B cell (primary cell): ENCODE results near the gene TSSK6.

Experiments used
- EZH2 ChIP-seq: IDR thresholded peaks from 2 replicates; pipeline ENCODE4 v1.6.1; 2012; ENCODE audit warnings: borderline replicate concordance, low read depth, mild to moderate bottlenecking, moderate library complexity, low read length; ENCODE audit not compliant: insufficient read depth, poor library complexity, severe bottlenecking
- TF ChIP-seq, protein P1 (sequence below): fragments of 200-600 bp; IDR thresholded peaks from one replicate; pipeline ENCODE4 v1.8.0; 2022; ENCODE audit warnings: antibody characterized with exemption, mild to moderate bottlenecking

DNA sequence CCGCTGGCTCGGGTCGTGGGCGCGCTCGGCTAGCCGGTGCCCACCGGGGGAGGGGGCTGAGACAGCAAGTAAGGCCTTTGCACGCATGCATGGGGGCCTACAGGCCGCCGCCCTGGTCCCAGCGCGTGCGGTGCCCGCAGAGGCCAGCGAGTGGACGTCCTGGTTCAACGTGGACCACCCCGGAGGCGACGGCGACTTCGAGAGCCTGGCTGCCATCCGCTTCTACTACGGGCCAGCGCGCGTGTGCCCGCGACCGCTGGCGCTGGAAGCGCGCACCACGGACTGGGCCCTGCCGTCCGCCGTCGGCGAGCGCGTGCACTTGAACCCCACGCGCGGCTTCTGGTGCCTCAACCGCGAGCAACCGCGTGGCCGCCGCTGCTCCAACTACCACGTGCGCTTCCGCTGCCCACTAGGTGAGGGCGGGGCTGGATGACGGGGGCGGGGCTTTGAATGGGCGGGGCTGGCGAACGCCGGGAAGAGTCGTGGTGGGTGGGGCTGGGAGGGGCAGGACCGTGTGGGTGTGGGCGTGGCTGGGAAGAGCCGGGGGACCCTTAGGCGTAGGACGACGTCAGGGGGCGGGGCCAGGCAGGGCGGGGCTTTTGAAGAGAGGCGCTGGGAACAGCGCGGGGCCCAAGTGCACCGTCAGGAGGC, 24.8 kb upstream of the TSSK6 start:
- TF ChIP-seq, protein P1, sequence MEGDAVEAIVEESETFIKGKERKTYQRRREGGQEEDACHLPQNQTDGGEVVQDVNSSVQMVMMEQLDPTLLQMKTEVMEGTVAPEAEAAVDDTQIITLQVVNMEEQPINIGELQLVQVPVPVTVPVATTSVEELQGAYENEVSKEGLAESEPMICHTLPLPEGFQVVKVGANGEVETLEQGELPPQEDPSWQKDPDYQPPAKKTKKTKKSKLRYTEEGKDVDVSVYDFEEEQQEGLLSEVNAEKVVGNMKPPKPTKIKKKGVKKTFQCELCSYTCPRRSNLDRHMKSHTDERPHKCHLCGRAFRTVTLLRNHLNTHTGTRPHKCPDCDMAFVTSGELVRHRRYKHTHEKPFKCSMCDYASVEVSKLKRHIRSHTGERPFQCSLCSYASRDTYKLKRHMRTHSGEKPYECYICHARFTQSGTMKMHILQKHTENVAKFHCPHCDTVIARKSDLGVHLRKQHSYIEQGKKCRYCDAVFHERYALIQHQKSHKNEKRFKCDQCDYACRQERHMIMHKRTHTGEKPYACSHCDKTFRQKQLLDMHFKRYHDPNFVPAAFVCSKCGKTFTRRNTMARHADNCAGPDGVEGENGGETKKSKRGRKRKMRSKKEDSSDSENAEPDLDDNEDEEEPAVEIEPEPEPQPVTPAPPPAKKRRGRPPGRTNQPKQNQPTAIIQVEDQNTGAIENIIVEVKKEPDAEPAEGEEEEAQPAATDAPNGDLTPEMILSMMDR, result no peak
- TF ChIP-seq EZH2, result no peak
